Panc1 (cell line): ENCODE data around the gene TBC1D22A. TPM values are rescaled to one million over a fixed set of nuclear protein-coding genes. Genes with fewer than 3 reads are reported as not detected.
"Not testable (repeated sequence)": the region's sequence is repeated elsewhere in the genome, so short reads cannot be mapped to it uniquely, and the experiment has no call there.

Experiments used
- ATAC-seq: fragments of 200-7000 bp; cut with Tn5 transposase; 2 replicates; pipeline ENCODE4 v1.9.1; 2020; ENCODE audit warnings: mild to moderate bottlenecking, moderate library complexity
- BruUV-seq: library from RNA; stranded (reverse); fragments of 400-500 nt; replicated peaks from 2 replicates; lab custom pipeline; 2021; lab: Mats Ljungman, UMichigan
- CTCF ChIA-PET: fragments of 300-600 bp; sonication (Branson Sonifier 250); formaldehyde crosslinking; loops from one replicate; lab custom pipeline; 2022; ENCODE audit warnings: antibody characterized with exemption; lab: Charles Lee
- POLR2A ChIA-PET: fragments of 300-600 bp; sonication (Branson Sonifier 250); formaldehyde crosslinking; loops from one replicate; lab custom pipeline; 2022; ENCODE audit warnings: antibody characterized with exemption; lab: Charles Lee
- DNase-seq: peaks from one replicate; pipeline ENCODE4 v3.0.0-alpha.2; 2010; ENCODE audit warnings: low read depth, low spot score
- H3K27ac ChIP-seq: 2 replicates; pipeline ENCODE4 v1.5.1; 2011; ENCODE audit warnings: mild to moderate bottlenecking, low read length, inconsistent platforms
- H3K27me3 ChIP-seq: fragments of 200-500 bp; sonication (Bioruptor generic); 2 replicates; pipeline ENCODE4 v1.6.0; 2014; ENCODE audit warnings: low read length, inconsistent platforms; ENCODE audit not compliant: control insufficient read depth, insufficient read depth
- H3K36me3 ChIP-seq: fragments of 200-500 bp; sonication (Bioruptor generic); 2 replicates; pipeline ENCODE4 v1.5.1; 2014; ENCODE audit warnings: inconsistent platforms, mild to moderate bottlenecking, low read length, moderate library complexity; ENCODE audit not compliant: control insufficient read depth, insufficient read depth
- H3K4me1 ChIP-seq: 2 replicates; pipeline ENCODE4 v1.5.1; 2011; ENCODE audit warnings: inconsistent platforms, mild to moderate bottlenecking, low read length, moderate library complexity; ENCODE audit not compliant: control insufficient read depth, insufficient read depth
- H3K4me3 ChIP-seq, 2 experiments: 2 replicates each; pipeline ENCODE4 v1.5.1; 2011 to 2012; ENCODE audit warnings: low read depth in 2 of 2, low read length in 2 of 2, mild to moderate bottlenecking in 2 of 2, inconsistent platforms in 1 of 2, moderate library complexity in 1 of 2
- H3K9me3 ChIP-seq: fragments of 200-500 bp; sonication (Bioruptor generic); 2 replicates; pipeline ENCODE4 v1.5.1; 2014; ENCODE audit warnings: low read depth, mild to moderate bottlenecking, inconsistent platforms, low read length, moderate library complexity; ENCODE audit not compliant: control insufficient read depth, insufficient read depth
- POLR2AphosphoS5 ChIP-seq: IDR thresholded peaks from 2 replicates; pipeline ENCODE4 v1.6.1; 2012; ENCODE audit warnings: mild to moderate bottlenecking, low read depth, low read length, moderate library complexity
- SIN3A ChIP-seq: IDR thresholded peaks from 2 replicates; pipeline ENCODE4 v1.6.1; 2012; ENCODE audit warnings: low read depth, mild to moderate bottlenecking, low read length, moderate library complexity, borderline replicate concordance; ENCODE audit not compliant: insufficient read depth
- TCF7L2 ChIP-seq: IDR thresholded peaks from 2 replicates; pipeline ENCODE4 v1.6.1; 2011; ENCODE audit warnings: mild to moderate bottlenecking, low read depth, low read length, inconsistent platforms
- in situ Hi-C: cut with HindIII; loops from 2 replicates; pipeline ENCODE4 v1.10.0; 2016; ENCODE audit warnings: low sequenced_read_pairs, low pct_unique_long_range_greater_than_20kb
- intact Hi-C: fragments of 100-400 bp; cut with micrococcal nuclease; formaldehyde crosslinking; loops from one replicate; pipeline ENCODE4 v1.10.0; 2022; ENCODE audit not compliant: unreplicated experiment
- total RNA-seq: library from RNA; stranded (reverse); gene quantifications from one replicate; pipeline ENCODE4 v1.2.1, GENCODE V29; 2021; ENCODE audit not compliant: unreplicated experiment
- TF ChIP-seq, protein P1 (sequence below), 2 experiments: IDR thresholded peaks; 2 replicates each; pipeline ENCODE4 v1.6.1; 2011 to 2012; ENCODE audit warnings: low read depth in 2 of 2, control low read depth in 1 of 2, low read length in 1 of 2, mild to moderate bottlenecking in 1 of 2, moderate library complexity in 1 of 2; ENCODE audit not compliant: insufficient read depth in 1 of 2
- TF ChIP-seq, protein P2 (sequence below): fragments of 450-650 bp; IDR thresholded peaks from 2 replicates; pipeline ENCODE4 v1.5.1; 2017; ENCODE audit warnings: mild to moderate bottlenecking

TBC1D22A gene
- total RNA-seq, 1 experiment from 2014 or later: 28.7 TPM

DNA sequence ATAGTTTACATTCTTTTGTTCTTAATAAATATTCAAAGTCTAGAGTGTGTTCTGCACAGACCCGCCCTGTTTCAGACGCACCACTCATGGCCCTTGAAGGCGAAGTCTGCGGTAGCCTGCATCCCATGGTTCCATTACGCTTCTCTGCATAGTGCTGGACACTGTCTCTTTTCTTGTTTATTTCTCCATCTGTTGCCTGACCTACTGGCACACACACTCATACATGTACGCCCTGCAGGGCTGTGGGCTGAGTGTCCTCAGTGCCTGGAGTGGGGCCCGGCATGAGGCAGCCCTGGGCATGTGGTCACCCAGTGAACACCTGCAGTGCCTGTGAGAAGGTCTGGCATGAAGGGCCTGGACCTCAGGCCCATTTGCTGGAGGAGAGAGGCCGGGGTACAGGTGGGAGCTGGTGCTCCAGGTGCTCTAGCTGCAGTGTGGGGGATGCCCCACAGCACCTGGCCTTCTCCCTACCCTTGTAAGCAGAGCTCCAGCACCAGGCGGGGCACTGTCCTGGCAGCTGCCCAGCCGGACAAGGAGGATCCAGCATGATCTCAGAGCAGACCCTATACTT lies 404.1 kb downstream of the TBC1D22A start:
- BruUV-seq: no TSS peak
- POLR2A ChIA-PET: no interaction called here
- in situ Hi-C loops (no loop called here), intact Hi-C loops (no loop called here)
- ATAC-seq (no peak), DNase-seq (no peak)
- no peaks in the 10 kb centered on the region for H3K36me3 ChIP-seq
- no peaks in the 10 kb centered on the region for H3K27me3 ChIP-seq
- no peak for TF ChIP-seq TCF7L2
- no peak for TF ChIP-seq POLR2AphosphoS5
- TF ChIP-seq, protein P1, sequence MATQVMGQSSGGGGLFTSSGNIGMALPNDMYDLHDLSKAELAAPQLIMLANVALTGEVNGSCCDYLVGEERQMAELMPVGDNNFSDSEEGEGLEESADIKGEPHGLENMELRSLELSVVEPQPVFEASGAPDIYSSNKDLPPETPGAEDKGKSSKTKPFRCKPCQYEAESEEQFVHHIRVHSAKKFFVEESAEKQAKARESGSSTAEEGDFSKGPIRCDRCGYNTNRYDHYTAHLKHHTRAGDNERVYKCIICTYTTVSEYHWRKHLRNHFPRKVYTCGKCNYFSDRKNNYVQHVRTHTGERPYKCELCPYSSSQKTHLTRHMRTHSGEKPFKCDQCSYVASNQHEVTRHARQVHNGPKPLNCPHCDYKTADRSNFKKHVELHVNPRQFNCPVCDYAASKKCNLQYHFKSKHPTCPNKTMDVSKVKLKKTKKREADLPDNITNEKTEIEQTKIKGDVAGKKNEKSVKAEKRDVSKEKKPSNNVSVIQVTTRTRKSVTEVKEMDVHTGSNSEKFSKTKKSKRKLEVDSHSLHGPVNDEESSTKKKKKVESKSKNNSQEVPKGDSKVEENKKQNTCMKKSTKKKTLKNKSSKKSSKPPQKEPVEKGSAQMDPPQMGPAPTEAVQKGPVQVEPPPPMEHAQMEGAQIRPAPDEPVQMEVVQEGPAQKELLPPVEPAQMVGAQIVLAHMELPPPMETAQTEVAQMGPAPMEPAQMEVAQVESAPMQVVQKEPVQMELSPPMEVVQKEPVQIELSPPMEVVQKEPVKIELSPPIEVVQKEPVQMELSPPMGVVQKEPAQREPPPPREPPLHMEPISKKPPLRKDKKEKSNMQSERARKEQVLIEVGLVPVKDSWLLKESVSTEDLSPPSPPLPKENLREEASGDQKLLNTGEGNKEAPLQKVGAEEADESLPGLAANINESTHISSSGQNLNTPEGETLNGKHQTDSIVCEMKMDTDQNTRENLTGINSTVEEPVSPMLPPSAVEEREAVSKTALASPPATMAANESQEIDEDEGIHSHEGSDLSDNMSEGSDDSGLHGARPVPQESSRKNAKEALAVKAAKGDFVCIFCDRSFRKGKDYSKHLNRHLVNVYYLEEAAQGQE (IDR thresholded peaks at IDR 0.05; ENCODE audit: insufficient read depth in 1 of 2, low read depth in 2 of 2, low read length in 1 of 2): no peak
- TF ChIP-seq, protein P2, sequence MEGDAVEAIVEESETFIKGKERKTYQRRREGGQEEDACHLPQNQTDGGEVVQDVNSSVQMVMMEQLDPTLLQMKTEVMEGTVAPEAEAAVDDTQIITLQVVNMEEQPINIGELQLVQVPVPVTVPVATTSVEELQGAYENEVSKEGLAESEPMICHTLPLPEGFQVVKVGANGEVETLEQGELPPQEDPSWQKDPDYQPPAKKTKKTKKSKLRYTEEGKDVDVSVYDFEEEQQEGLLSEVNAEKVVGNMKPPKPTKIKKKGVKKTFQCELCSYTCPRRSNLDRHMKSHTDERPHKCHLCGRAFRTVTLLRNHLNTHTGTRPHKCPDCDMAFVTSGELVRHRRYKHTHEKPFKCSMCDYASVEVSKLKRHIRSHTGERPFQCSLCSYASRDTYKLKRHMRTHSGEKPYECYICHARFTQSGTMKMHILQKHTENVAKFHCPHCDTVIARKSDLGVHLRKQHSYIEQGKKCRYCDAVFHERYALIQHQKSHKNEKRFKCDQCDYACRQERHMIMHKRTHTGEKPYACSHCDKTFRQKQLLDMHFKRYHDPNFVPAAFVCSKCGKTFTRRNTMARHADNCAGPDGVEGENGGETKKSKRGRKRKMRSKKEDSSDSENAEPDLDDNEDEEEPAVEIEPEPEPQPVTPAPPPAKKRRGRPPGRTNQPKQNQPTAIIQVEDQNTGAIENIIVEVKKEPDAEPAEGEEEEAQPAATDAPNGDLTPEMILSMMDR: no peak
- no peak for TF ChIP-seq SIN3A
- CTCF ChIA-PET: interaction anchor here (0.7 kb wide), 1 partner anchor 29 kb away, joined by 4 read pairs; no protein-coding TSS in a partner anchor
- H3K4me1 ChIP-seq: no peaks in the 10 kb centered on the region
- no peaks in the 10 kb centered on the region for H3K9me3 ChIP-seq
- no peak overlapping the region for H3K27ac ChIP-seq
- H3K4me3 ChIP-seq: no peak overlapping the region

DNA sequence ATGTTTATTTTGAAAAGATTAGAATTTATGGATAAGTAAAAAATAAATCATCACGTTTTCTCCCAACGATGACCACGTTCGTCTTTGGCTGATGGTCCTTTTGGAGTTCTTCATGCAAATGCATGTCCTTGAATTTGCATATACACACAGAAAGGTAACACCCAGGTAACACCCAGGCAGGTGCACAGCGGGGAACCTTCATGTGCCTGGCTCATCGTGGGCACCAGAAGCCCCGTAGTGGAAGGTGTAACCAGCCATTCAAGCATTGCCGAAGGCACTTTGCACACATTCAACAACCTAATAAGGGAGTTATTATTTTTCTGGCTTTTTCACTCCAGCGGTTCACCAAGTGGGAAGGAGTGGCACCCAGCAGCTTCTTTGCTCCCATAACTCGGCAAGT lies 404.6 kb downstream of the TBC1D22A start:
- Histone ChIP-seq H3K4me3 (no peak overlapping the region), H3K9me3 (no peaks in the 10 kb centered on the region), H3K27me3 (no peaks in the 10 kb centered on the region), H3K36me3 (no peaks in the 10 kb centered on the region), H3K4me1 (no peaks in the 10 kb centered on the region), H3K27ac (no peak overlapping the region)
- in situ Hi-C loops (no loop called here), intact Hi-C loops (no loop called here)
- no peak for DNase-seq
- TF ChIP-seq, protein P2: no peak
- POLR2A ChIA-PET: no interaction called here
- CTCF ChIA-PET: interaction anchor here (0.7 kb wide), 1 partner anchor 29 kb away, joined by 4 read pairs; no protein-coding TSS in a partner anchor
- no TSS peak for BruUV-seq
- no peak for ATAC-seq

DNA sequence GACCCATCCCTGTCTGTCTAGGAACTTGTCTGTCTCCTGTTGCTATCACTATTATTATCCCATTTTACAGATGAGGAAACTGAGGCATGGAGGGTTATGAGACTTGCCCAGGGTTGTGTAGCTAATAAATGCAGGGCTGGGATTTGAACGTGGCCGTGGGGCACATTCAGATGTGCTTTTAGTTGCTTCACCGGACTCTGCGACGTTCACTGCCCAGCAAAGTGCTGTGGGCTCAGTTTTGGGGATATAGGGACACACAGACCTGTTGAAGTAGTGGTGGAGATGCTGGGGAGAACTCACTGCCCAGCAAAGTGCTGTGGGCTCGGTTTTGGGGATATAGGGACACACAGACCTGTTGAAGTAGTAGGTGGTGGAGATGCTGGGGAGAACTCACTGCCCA lies 405.5 kb downstream of the TBC1D22A start:
- in situ Hi-C loops, H3K4me1 ChIP-seq, ATAC-seq, H3K36me3 ChIP-seq, H3K9me3 ChIP-seq, DNase-seq, intact Hi-C loops, H3K27ac ChIP-seq, BruUV-seq, POLR2A ChIA-PET, H3K4me3 ChIP-seq, H3K27me3 ChIP-seq, CTCF ChIA-PET: not testable (repeated sequence)
